Testis (tissue), 3 donors: ENCODE data around the gene KMT5C. TPM values are rescaled to one million over a fixed set of nuclear protein-coding genes. Genes with fewer than 3 reads are reported as not detected.

Source experiments
- DNase-seq: peaks from one replicate; pipeline ENCODE4 v3.0.0-alpha.2; 2019
- H3K27ac ChIP-seq, 2 donors: fragments of 200-600 bp; sonication (generic); one replicate each; pipeline ENCODE4 v1.5.1; 2019
- H3K27me3 ChIP-seq: fragments of 200-600 bp; sonication (generic); one replicate; pipeline ENCODE4 v1.5.1; 2019
- H3K36me3 ChIP-seq: fragments of 200-600 bp; sonication (generic); one replicate; pipeline ENCODE4 v1.5.1; 2017; ENCODE audit warnings: low read depth; ENCODE audit errors: missing control alignments
- H3K4me1 ChIP-seq: fragments of 200-600 bp; sonication (generic); one replicate; pipeline ENCODE4 v1.5.1; 2019
- H3K4me3 ChIP-seq, 2 donors: fragments of 200-600 bp; sonication (generic); one replicate each; pipeline ENCODE4 v1.5.1; 2017 to 2019
- H3K9me3 ChIP-seq: fragments of 200-600 bp; sonication (generic); one replicate; pipeline ENCODE4 v1.5.1; 2017
- POLR2A ChIP-seq: fragments of 450-650 bp; IDR thresholded peaks from one replicate; pipeline ENCODE4 v1.6.1; 2017; ENCODE audit warnings: antibody characterized with exemption, mild to moderate bottlenecking, moderate library complexity
- WGBS, 2 donors: methylation state at CpG; one replicate each; pipeline ENCODE4 v1.1.5; 2018; 5-methylcytosine and 5-hydroxymethylcytosine counted together
- intact Hi-C: fragments of 100-400 bp; cut with DNase I; formaldehyde crosslinking; loops from one replicate; pipeline ENCODE4 v1.15.1; 2023; ENCODE audit warnings: low total_unique reads
- polyA plus RNA-seq: library from polyadenylated mRNA; stranded (reverse); fragments of 350-450 nt; fragmentation: Illumina TruSeq; extraction: RNeasy Lipid Tissue Mini Kit (QIAGEN cat#74804); gene quantifications from one replicate; pipeline ENCODE4 v1.2.3, GENCODE V29; 2014; ENCODE audit warnings: low read depth, low replicate concordance; ENCODE audit not compliant: insufficient read depth
- total RNA-seq, 2 donors: library from RNA; depleted of rRNA; stranded (reverse); fragments of >200 nt; gene quantifications; one replicate each; pipeline ENCODE4 v1.2.3, GENCODE V29; 2016
- TF ChIP-seq, protein P1 (sequence below), 3 experiments: fragments of 450-650 bp in 2 of 3; fragments of 200-600 bp in 1 of 3; sonication (generic) in 1 of 3; IDR thresholded peaks; one replicate each; pipeline ENCODE4 v1.5.1; 2016 to 2019; ENCODE audit warnings: antibody characterized with exemption in 3 of 3, mild to moderate bottlenecking in 2 of 3, moderate library complexity in 1 of 3

Gene KMT5C
- total and polyA plus RNA-seq, 3 donors from 2014 or later, result 14.6 to 62.9 (median 48.8) TPM

GRCh38 chr19:55333870-55334269 lies 5.8 kb upstream of the KMT5C start:
- intact Hi-C loops, result no loop called here
- Histone ChIP-seq H3K4me1 (peaks cover 4% of the 10 kb centered on the region), H3K27me3 (no peaks in the 10 kb centered on the region), H3K36me3 (no peaks in the 10 kb centered on the region), H3K4me3 (no peak overlapping the region), H3K9me3 (no peaks in the 10 kb centered on the region), H3K27ac (no peak overlapping the region)
- WGBS, 2 donors, result 85 to 88% methylated on average over 11 of the region's 11 CpGs
- no peak for DNase-seq
- TF ChIP-seq, protein P1, sequence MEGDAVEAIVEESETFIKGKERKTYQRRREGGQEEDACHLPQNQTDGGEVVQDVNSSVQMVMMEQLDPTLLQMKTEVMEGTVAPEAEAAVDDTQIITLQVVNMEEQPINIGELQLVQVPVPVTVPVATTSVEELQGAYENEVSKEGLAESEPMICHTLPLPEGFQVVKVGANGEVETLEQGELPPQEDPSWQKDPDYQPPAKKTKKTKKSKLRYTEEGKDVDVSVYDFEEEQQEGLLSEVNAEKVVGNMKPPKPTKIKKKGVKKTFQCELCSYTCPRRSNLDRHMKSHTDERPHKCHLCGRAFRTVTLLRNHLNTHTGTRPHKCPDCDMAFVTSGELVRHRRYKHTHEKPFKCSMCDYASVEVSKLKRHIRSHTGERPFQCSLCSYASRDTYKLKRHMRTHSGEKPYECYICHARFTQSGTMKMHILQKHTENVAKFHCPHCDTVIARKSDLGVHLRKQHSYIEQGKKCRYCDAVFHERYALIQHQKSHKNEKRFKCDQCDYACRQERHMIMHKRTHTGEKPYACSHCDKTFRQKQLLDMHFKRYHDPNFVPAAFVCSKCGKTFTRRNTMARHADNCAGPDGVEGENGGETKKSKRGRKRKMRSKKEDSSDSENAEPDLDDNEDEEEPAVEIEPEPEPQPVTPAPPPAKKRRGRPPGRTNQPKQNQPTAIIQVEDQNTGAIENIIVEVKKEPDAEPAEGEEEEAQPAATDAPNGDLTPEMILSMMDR (IDR thresholded peaks at IDR 0.05), result no peak
- TF ChIP-seq POLR2A, result no peak

GRCh38 chr19:55336101-55336500 lies 3.6 kb upstream of the KMT5C start:
- no peaks in the 10 kb centered on the region for H3K36me3 ChIP-seq
- H3K4me1 ChIP-seq, result peaks cover 13% of the 10 kb centered on the region
- no peak for DNase-seq
- no peak for TF ChIP-seq POLR2A
- TF ChIP-seq, protein P1 (IDR thresholded peaks at IDR 0.05), result no peak
- 82 to 83% methylated on average over 7 of the region's 7 CpGs for WGBS, 2 donors
- no peak overlapping the region for H3K4me3 ChIP-seq
- H3K27me3 ChIP-seq, result no peaks in the 10 kb centered on the region
- H3K27ac ChIP-seq, result no peak overlapping the region
- intact Hi-C loops, result no loop called here
- H3K9me3 ChIP-seq, result no peaks in the 10 kb centered on the region

GRCh38 chr19:55339889-55340783 lies 460 bp downstream of the KMT5C start:
- TF ChIP-seq POLR2A, result no peak
- TF ChIP-seq, protein P1 (IDR thresholded peaks at IDR 0.05), result no peak
- DNase-seq, result no peak
- no peaks in the 10 kb centered on the region for H3K36me3 ChIP-seq
- 1 to 2% methylated on average over 25 to 44 of the region's 44 CpGs for WGBS, 2 donors
- peak overlapping the region; percentile 90 for H3K27ac ChIP-seq
- intact Hi-C loops, result loop anchor here (5.0 kb wide), 1 partner anchor 42 kb away; the partner anchor contains the start of gene TMEM238
- peak overlapping the region; percentile 73 to 75 for H3K4me3 ChIP-seq
- H3K27me3 ChIP-seq, result no peaks in the 10 kb centered on the region
- peaks cover 20% of the 10 kb centered on the region for H3K4me1 ChIP-seq
- H3K9me3 ChIP-seq, result no peaks in the 10 kb centered on the region

DNA sequence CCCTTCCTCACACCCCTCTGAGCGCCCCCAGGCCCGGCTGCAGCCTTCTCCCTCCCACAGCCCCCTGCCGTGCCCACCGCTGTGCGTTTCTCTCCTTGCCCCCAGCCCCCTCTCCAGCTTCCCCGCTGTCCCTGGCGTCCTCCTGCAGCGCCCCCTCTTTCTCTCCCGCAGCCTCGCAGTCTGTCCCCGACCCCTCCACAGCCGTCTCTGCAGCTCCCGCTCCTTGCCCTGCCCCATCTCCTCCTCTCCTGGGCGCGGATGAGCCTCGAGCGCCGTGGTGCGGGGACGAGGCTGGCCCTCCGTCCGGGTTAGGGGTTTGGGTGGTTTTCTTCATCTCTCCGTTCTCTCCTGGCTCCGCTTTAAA lies 1.1 kb downstream of the KMT5C start:
- no peaks in the 10 kb centered on the region for H3K36me3 ChIP-seq
- H3K4me3 ChIP-seq, result peak overlapping the region; percentile 73 to 75
- H3K9me3 ChIP-seq, result no peaks in the 10 kb centered on the region
- H3K27ac ChIP-seq, result peak overlapping the region; percentile 90
- no peaks in the 10 kb centered on the region for H3K27me3 ChIP-seq
- 2 to 3% methylated on average over 24 of the region's 24 CpGs for WGBS, 2 donors
- intact Hi-C loops, result loop anchor here (5.0 kb wide), 1 partner anchor 42 kb away; the partner anchor contains the start of gene TMEM238
- no peak for TF ChIP-seq POLR2A
- TF ChIP-seq, protein P1 (IDR thresholded peaks at IDR 0.05), result no peak
- peaks cover 20% of the 10 kb centered on the region for H3K4me1 ChIP-seq
- DNase-seq, result no peak
